ENCODE measurements around the gene ATRN. TPM values are rescaled to one million over a fixed set of nuclear protein-coding genes. Genes with fewer than 3 reads are reported as not detected.
A peak's percentile ranks its signal among the peaks of the same experiment; 100 is the strongest.

ATRN gene
- polyA plus RNA-seq, 3 donors: 54.1 to 54.5 (median 54.2) TPM

GRCh38 chr20:3671986-3672546 is 201.2 kb downstream of the ATRN start:
- no peak for DNase-seq (ENCODE audit: low read depth in 3 of 3, low spot score in 2 of 3)

- DNase-seq (ENCODE audit: low read depth in 3 of 3, low spot score in 2 of 3): no peak
Observed at GRCh38 chr20:3672547-3673171, 201.8 kb downstream of the ATRN start.

GRCh38 chr20:3673221-3674070 is 202.6 kb downstream of the ATRN start:
- no peak for DNase-seq (ENCODE audit: low read depth in 3 of 3, low spot score in 2 of 3)

GRCh38 chr20:3674447-3674846 is 203.6 kb downstream of the ATRN start:
- no peak for DNase-seq (ENCODE audit: low read depth in 3 of 3, low spot score in 2 of 3)

GRCh38 chr20:3674995-3675900 is 204.4 kb downstream of the ATRN start:
- DNase-seq (ENCODE audit: low read depth in 3 of 3, low spot score in 2 of 3): no peak

GRCh38 chr20:3677733-3678132 is 206.9 kb downstream of the ATRN start:
- DNase-seq (ENCODE audit: low read depth in 3 of 3, low spot score in 2 of 3): no peak

GRCh38 chr20:3678198-3678597 is 207.4 kb downstream of the ATRN start:
- DNase-seq (ENCODE audit: low read depth in 3 of 3, low spot score in 2 of 3): no peak

- no peak for DNase-seq (ENCODE audit: low read depth in 3 of 3, low spot score in 2 of 3)
Observed at GRCh38 chr20:3678856-3679720, 208.3 kb downstream of the ATRN start.

- no peak for DNase-seq (ENCODE audit: low read depth in 3 of 3, low spot score in 2 of 3)
Observed at GRCh38 chr20:3679749-3680700, 209.2 kb downstream of the ATRN start.

GRCh38 chr20:3680701-3681351 is 210.0 kb downstream of the ATRN start:
- no peak for DNase-seq (ENCODE audit: low read depth in 3 of 3, low spot score in 2 of 3)

GRCh38 chr20:3681352-3681930 is 210.6 kb downstream of the ATRN start:
- no peak for DNase-seq (ENCODE audit: low read depth in 3 of 3, low spot score in 2 of 3)

GRCh38 chr20:3681931-3682781 is 211.3 kb downstream of the ATRN start, which contains the start of gene ADAM33:
Gene ADAM33 (minus strand): TSS chr20:3682010. CDS start chr20:3682004, 6 bp downstream.
- no peak for DNase-seq (ENCODE audit: low read depth in 3 of 3, low spot score in 2 of 3)

GRCh38 chr20:3685341-3685740 is 214.5 kb downstream of the ATRN start:
- no peak for DNase-seq (ENCODE audit: low read depth in 3 of 3, low spot score in 2 of 3)

GRCh38 chr20:3686421-3686820 is 215.6 kb downstream of the ATRN start:
- no peak for DNase-seq (ENCODE audit: low read depth in 3 of 3, low spot score in 2 of 3)

GRCh38 chr20:3686867-3687321 is 216.1 kb downstream of the ATRN start:
- peak; percentile 64 to 77 (median 65) for DNase-seq (ENCODE audit: low read depth in 3 of 3, low spot score in 2 of 3)

GRCh38 chr20:3687655-3688054 is 216.8 kb downstream of the ATRN start:
- no peak for DNase-seq (ENCODE audit: low read depth in 3 of 3, low spot score in 2 of 3)

- no peak for DNase-seq (ENCODE audit: low read depth in 3 of 3, low spot score in 2 of 3)
Observed at GRCh38 chr20:3689978-3690377, 219.2 kb downstream of the ATRN start.
